GM23338 (cell line): ENCODE measurements around the gene DAGLA.

Experiments used
- CREB1 ChIP-seq: fragments of 250-450 bp; sonication (Bioruptor Pico); IDR thresholded peaks from 2 replicates; pipeline ENCODE4 v1.5.0; 2020; ENCODE audit warnings: low read depth, mild to moderate bottlenecking, moderate library complexity
- CTCF ChIP-seq, 2 experiments: fragments of 200-600 bp in 1 of 2; sonication (generic) in 1 of 2; conservative IDR thresholded peaks; 2 replicates each; pipeline versions ENCODE4 v1.5.1 to v1.6.1; 2016 to 2017; ENCODE audit warnings: antibody characterized with exemption in 2 of 2, low read depth in 2 of 2, mild to moderate bottlenecking in 2 of 2, moderate library complexity in 1 of 2
- EZH2 ChIP-seq: fragments of 200-600 bp; sonication (generic); IDR thresholded peaks from one replicate; pipeline ENCODE4 v1.8.0; 2017; ENCODE audit warnings: antibody characterized with exemption, mild to moderate bottlenecking, low read depth; ENCODE audit not compliant: unreplicated experiment
- EZH2phosphoT487 ChIP-seq: fragments of 200-600 bp; sonication (generic); IDR thresholded peaks from one replicate; pipeline ENCODE4 v1.8.1; 2018; ENCODE audit warnings: antibody characterized with exemption; ENCODE audit not compliant: unreplicated experiment
- JUNB ChIP-seq: IDR thresholded peaks from one replicate; pipeline ENCODE4 v1.6.1; 2016; ENCODE audit warnings: antibody characterized with exemption; ENCODE audit not compliant: unreplicated experiment
- POLR2AphosphoS5 ChIP-seq: IDR thresholded peaks from 2 replicates; pipeline ENCODE4 v1.6.1; 2016; ENCODE audit warnings: antibody characterized with exemption, low read depth
- ZNF114 ChIP-seq: fragments of 250-450 bp; sonication (Bioruptor Pico); IDR thresholded peaks from 2 replicates; pipeline ENCODE4 v1.5.0; 2020; ENCODE audit warnings: mild to moderate bottlenecking, moderate library complexity
- TF ChIP-seq, protein P1 (sequence below): IDR thresholded peaks from one replicate; pipeline ENCODE4 v1.6.1; 2018; ENCODE audit warnings: antibody characterized with exemption; ENCODE audit not compliant: unreplicated experiment
- TF ChIP-seq, protein P2 (sequence below): IDR thresholded peaks from 2 replicates; pipeline ENCODE4 v1.6.1; 2016; ENCODE audit warnings: antibody characterized with exemption

GRCh38 chr11:61765550-61766253, 85.5 kb downstream of the DAGLA start:
- TF ChIP-seq CTCF (conservative IDR thresholded peaks at IDR 0.05; ENCODE audit: low read depth in 2 of 2) (no peak), POLR2AphosphoS5 (no peak), EZH2 (no peak), EZH2phosphoT487 (no peak), CREB1 (CRISPR knock-in tag) (no peak), JUNB (no peak), ZNF114 (CRISPR knock-in tag) (no peak)
- TF ChIP-seq, protein P1, sequence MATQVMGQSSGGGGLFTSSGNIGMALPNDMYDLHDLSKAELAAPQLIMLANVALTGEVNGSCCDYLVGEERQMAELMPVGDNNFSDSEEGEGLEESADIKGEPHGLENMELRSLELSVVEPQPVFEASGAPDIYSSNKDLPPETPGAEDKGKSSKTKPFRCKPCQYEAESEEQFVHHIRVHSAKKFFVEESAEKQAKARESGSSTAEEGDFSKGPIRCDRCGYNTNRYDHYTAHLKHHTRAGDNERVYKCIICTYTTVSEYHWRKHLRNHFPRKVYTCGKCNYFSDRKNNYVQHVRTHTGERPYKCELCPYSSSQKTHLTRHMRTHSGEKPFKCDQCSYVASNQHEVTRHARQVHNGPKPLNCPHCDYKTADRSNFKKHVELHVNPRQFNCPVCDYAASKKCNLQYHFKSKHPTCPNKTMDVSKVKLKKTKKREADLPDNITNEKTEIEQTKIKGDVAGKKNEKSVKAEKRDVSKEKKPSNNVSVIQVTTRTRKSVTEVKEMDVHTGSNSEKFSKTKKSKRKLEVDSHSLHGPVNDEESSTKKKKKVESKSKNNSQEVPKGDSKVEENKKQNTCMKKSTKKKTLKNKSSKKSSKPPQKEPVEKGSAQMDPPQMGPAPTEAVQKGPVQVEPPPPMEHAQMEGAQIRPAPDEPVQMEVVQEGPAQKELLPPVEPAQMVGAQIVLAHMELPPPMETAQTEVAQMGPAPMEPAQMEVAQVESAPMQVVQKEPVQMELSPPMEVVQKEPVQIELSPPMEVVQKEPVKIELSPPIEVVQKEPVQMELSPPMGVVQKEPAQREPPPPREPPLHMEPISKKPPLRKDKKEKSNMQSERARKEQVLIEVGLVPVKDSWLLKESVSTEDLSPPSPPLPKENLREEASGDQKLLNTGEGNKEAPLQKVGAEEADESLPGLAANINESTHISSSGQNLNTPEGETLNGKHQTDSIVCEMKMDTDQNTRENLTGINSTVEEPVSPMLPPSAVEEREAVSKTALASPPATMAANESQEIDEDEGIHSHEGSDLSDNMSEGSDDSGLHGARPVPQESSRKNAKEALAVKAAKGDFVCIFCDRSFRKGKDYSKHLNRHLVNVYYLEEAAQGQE: no peak
- TF ChIP-seq, protein P2, sequence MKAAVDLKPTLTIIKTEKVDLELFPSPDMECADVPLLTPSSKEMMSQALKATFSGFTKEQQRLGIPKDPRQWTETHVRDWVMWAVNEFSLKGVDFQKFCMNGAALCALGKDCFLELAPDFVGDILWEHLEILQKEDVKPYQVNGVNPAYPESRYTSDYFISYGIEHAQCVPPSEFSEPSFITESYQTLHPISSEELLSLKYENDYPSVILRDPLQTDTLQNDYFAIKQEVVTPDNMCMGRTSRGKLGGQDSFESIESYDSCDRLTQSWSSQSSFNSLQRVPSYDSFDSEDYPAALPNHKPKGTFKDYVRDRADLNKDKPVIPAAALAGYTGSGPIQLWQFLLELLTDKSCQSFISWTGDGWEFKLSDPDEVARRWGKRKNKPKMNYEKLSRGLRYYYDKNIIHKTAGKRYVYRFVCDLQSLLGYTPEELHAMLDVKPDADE: no peak
